AML-193 (cell line): ENCODE results near the gene PMM2.
"Not testable (repeated sequence)": the region's sequence is repeated elsewhere in the genome, so short reads cannot be mapped to it uniquely, and the experiment has no call there.

Experiments used
- DNase-seq, 2 experiments: peaks; one replicate each; lab custom pipeline; 2025; lab: John Stamatoyannopoulos, UW

PMM2 gene

GRCh38 chr16:8818504-8819270 is 21.0 kb downstream of the PMM2 start:
- DNase-seq: no peak

- no peak for DNase-seq
Measured at GRCh38 chr16:8819411-8820034, 21.9 kb downstream of the PMM2 start.

GRCh38 chr16:8822403-8822802 is 24.8 kb downstream of the PMM2 start:
- no peak for DNase-seq

- DNase-seq: no peak
Measured at GRCh38 chr16:8826278-8826879, 28.7 kb downstream of the PMM2 start.

GRCh38 chr16:8828541-8829165 is 31.0 kb downstream of the PMM2 start:
- DNase-seq: no peak

GRCh38 chr16:8831450-8831849 is 33.8 kb downstream of the PMM2 start:
- no peak for DNase-seq

- no peak for DNase-seq
Measured at GRCh38 chr16:8831871-8832716, 34.5 kb downstream of the PMM2 start.

- DNase-seq: no peak
Measured at GRCh38 chr16:8832717-8833105, 35.1 kb downstream of the PMM2 start.

- DNase-seq: not testable (repeated sequence)
Measured at GRCh38 chr16:8836797-8837196, 39.2 kb downstream of the PMM2 start.

- DNase-seq: not testable (repeated sequence)
Measured at GRCh38 chr16:8837594-8837993, 40.0 kb downstream of the PMM2 start.

GRCh38 chr16:8842016-8842415 is 44.4 kb downstream of the PMM2 start:
- DNase-seq: not testable (repeated sequence)

GRCh38 chr16:8843296-8843695 is 45.7 kb downstream of the PMM2 start:
- DNase-seq: not testable (repeated sequence)

GRCh38 chr16:8845699-8846298 is 48.2 kb downstream of the PMM2 start:
- DNase-seq: no peak

GRCh38 chr16:8846401-8846932 is 48.8 kb downstream of the PMM2 start:
- DNase-seq: no peak

GRCh38 chr16:8847145-8847544 is 49.5 kb downstream of the PMM2 start:
- DNase-seq: no peak

- no peak for DNase-seq
Measured at GRCh38 chr16:8847623-8848022, 50.0 kb downstream of the PMM2 start.

- DNase-seq: no peak
Measured at GRCh38 chr16:8848231-8848938, 50.7 kb downstream of the PMM2 start.

GRCh38 chr16:8848939-8849391 is 51.3 kb downstream of the PMM2 start:
- no peak for DNase-seq

- DNase-seq: no peak
Measured at GRCh38 chr16:8849411-8850011, 51.9 kb downstream of the PMM2 start.

GRCh38 chr16:8850279-8850885 is 52.7 kb downstream of the PMM2 start:
- peak; percentile 69 for DNase-seq
